ENCODE measurements around the gene HOMER1. TPM values are rescaled to one million over a fixed set of nuclear protein-coding genes. Genes with fewer than 3 reads are reported as not detected.

HOMER1 gene
- total and polyA plus RNA-seq, 2 of the 13 experiments (the other 11 are each of a cell fraction or from before 2014, with no cell fraction given) = 5.3 to 24.8 TPM

GRCh38 chr5:79563247-79563590 is 49.3 kb upstream of the HOMER1 start:
- Histone ChIP-seq H3K4me3 (replicated peaks in 1 of 3; ENCODE audit: insufficient read depth in 1 of 3, low read depth in 2 of 3, low read length in 3 of 3) (no peak overlapping the region), H3K79me2 (ENCODE audit: insufficient read depth, low read length) (no peaks in the 10 kb centered on the region), H3K9me3 (ENCODE audit: low read length) (no peaks in the 10 kb centered on the region), H4K20me1 (ENCODE audit: insufficient read depth, low read length) (no peaks in the 10 kb centered on the region), H3K9ac (ENCODE audit: insufficient read depth, low read depth, low read length) (no peak overlapping the region), H3K4me1 (ENCODE audit: insufficient read depth, low read length) (peaks cover 25% of the 10 kb centered on the region), H3K27ac (ENCODE audit: extremely low read length, insufficient read depth, low read length) (no peak overlapping the region), H3K27me3 (ENCODE audit: control insufficient read depth in 1 of 2, insufficient read depth in 2 of 2, low read length in 2 of 2) (no peaks in the 10 kb centered on the region), H3K4me2 (ENCODE audit: low read depth, low read length) (no peak overlapping the region), H3K36me3 (replicated peaks in 1 of 2; ENCODE audit: control insufficient read depth in 1 of 2, insufficient read depth in 2 of 2, low read length in 2 of 2) (no peaks in the 10 kb centered on the region), H2AFZ (ENCODE audit: low read length) (no peak overlapping the region)
- intact Hi-C loops (cut with micrococcal nuclease; ENCODE audit: unreplicated experiment) = no loop called here
- POLR2A ChIA-PET = interaction anchor here (0.8 kb wide), 1 partner anchor 10 kb away, joined by 3 read pairs; no protein-coding TSS in a partner anchor
- ATAC-seq = no peak
- in situ Hi-C loops (cut with HindIII; ENCODE audit: extremely low pct_ligation_motif_present, low pct_unique_long_range_greater_than_20kb) = no loop called here
- no TSS peak for BruUV-seq (replicated peaks)
- DNase-seq (ENCODE audit: low spot score) = no peak
- CTCF ChIA-PET (ENCODE audit: low intra/inter-chr PET ratio, low total read pairs) = no interaction called here
- TF ChIP-seq KLF15 (CRISPR knock-in tag; IDR thresholded peaks at IDR 0.05; ENCODE audit: borderline replicate concordance) (no peak), SMC3 (IDR thresholded peaks at IDR 0.05; ENCODE audit: low read length) (no peak), ZNF280B (CRISPR knock-in tag; IDR thresholded peaks at IDR 0.05; ENCODE audit: borderline replicate concordance) (no peak), ELF4 (CRISPR knock-in tag; IDR thresholded peaks at IDR 0.05; ENCODE audit: borderline replicate concordance) (no peak), POLR2AphosphoS2 (IDR thresholded peaks at IDR 0.05; ENCODE audit: low read depth, low read length) (no peak)
- TF ChIP-seq, protein P1, sequence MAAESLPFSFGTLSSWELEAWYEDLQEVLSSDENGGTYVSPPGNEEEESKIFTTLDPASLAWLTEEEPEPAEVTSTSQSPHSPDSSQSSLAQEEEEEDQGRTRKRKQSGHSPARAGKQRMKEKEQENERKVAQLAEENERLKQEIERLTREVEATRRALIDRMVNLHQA (CRISPR knock-in tag; IDR thresholded peaks at IDR 0.05) = no peak
- no peak for FAIRE-seq
- WGBS (ENCODE audit: low lambda C conversion rate) = 85% methylated on average over 4 of the region's 4 CpGs
